HG03575 (cell line): ENCODE measurements around the gene TRDN.
"Not testable (repeated sequence)": the region's sequence is repeated elsewhere in the genome, so short reads cannot be mapped to it uniquely, and the experiment has no call there.

Experiments
- ATAC-seq: cut with Tn5 transposase; IDR thresholded peaks from one replicate; pipeline ENCODE4 v1.9.1; 2021; ENCODE audit not compliant: unreplicated experiment, insufficient number of reproducible peaks, low FRiP score; ENCODE audit errors: extremely low read depth

The TRDN gene

DNA sequence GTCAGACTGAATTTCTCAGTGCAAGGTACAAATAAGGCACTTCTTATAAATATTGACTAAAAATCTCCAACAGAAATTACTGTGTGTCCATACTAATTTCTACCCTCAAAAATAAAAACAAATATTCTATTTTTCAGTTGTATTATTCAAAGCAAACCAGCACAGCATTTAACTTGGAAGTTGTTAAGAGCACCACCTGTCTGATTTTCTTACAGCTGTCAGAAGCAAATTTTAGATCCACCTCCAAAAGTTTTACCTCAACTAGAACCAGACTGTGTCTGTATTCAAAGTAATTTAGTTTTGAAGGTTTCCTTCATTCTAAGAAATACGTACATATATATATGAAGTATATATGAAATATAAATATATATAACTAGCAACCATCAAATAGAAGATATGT lies 1.2 kb downstream of the TRDN start:
- no peak for ATAC-seq

DNA sequence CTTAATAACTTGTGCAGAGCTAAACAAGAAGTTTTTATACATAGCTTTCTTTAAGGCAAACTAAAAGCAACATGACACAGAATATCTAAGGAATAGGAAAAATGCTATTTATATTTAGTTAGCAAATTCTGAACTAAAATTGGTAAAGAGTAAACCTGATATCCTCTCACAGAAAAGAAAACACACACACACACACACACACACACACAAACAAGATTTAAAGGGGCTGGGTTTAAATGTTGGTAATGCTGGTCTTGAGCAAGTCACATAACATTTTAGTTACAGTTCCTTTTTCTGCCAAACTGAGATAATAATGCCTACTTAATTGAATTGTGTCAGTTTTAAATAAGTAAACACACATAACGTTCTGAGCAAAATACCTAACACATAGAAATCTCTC lies 1.6 kb downstream of the TRDN start:
- ATAC-seq: no peak

DNA sequence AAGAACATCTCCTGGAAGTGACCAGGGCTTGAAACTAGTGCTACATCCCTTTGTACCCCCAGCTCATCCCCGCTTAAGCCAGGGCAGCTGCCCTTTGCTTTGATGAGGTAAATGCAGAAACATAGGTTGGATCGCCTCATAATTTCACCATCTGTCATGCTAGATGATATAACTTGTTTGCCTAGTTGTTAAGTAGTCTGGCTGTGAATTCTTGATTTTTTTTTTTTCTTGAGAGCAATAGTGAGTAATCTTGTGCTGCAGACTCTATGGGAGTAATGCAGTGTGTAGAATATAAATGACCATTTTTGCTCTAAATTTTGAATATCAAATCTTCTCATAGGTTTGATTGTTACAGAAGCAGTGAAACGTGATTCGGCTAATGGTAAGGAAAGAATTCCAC lies 4.1 kb downstream of the TRDN start:
- no peak for ATAC-seq

DNA sequence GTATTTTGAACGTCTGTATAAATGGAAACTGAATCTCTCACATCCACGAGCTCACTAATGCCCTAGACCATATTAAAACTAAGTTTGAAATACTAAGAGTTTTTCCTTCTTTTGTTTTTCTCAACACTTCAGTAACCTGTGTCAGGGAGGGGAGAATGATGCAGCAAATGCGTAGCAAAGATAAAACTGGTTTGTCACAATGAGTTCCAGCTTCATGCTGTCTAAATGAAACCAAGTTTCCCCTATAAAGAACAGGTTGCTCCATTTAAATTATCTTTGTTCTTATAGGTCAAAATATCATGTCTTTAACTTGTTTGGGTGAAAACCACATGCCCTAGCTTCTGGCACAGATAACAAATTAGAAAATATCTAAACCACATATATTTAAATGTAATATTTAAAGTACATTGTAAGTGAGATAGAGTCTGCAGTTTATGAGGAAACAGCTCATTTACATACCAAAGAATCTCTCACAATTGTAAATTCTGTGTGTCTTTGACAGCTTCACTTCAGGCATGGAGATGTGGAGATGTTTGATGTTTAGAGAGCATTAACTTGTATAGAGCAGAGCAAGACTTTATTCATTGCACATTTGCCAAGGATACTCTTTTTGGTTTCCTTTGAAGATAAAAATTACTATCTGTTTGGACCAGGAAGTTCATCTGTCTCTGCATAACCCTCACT lies 7.3 kb downstream of the TRDN start:
- no peak for ATAC-seq

DNA sequence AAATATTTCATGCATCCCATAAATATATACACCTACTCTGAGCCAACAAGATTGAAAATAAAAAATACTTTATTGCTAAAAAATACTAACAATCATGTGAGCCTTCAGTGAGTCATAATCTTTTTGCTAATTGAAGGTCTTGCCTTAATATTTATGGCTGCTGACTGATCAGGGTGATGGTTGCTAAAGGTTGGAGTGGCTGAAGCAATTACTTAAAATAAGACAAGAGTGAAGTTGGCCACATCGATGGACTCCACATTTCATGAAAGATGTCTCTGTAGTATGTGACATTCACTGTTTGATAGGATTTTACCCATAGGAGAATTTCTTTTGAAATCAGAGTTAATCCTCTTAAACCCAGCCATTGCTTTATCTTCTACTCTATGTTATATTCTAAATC lies 11.1 kb downstream of the TRDN start:
- ATAC-seq: no peak

DNA sequence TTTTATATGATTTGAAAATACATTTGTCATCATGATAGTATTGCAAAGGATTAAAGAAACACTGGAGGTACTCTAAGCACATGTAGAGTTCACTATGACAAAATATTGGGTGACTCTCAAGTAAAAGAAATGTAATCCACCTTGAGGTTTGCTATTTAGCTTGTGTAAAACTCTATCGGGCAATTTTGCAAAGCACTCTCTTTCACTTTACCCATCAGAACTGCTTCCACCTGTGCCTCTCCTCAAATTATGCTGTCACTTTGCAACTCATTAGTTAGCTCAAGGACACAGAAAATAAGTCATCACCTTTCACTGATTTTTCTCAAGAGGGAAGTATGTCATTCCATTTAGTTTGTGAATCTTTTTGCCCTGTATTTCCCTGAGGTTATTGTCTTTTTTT lies 14.0 kb downstream of the TRDN start:
- ATAC-seq: no peak

DNA sequence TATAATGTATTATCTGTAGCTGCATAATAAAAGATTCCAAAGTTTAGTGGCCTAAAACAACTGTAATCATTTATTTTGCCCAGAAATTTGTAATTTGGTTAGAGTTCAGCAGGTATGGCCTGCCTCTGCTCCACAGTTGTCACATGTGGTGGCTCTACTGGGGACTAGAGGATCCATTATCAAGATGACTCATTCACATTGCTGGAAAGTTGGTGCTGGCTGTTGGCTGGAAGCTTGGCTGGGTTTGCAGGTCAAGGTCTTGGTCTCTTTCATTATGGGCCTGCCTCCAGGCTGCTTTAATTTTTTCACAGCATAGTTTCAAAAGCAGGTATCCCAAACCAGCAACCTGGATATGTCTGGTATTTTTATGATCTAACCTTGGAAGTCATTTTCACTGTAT lies 17.6 kb downstream of the TRDN start:
- ATAC-seq: no peak

DNA sequence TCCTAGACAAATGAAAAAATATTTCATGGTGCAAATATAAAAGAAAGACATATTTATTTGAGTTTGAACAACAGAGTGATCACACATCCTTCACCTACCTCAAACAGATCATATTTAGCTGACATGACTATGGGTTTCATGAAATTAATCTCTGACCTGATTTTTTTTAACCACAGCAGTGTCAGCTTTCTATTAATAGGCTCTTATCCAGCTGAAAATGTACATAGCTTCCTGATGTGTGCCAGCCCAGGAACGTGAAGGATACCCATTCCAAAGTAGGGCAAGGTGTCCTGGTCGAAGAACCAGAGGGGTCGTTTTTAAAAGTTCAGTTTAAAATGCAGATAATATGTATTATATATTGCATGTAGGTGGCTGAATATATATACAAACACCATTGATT lies 19.8 kb downstream of the TRDN start:
- ATAC-seq: no peak

DNA sequence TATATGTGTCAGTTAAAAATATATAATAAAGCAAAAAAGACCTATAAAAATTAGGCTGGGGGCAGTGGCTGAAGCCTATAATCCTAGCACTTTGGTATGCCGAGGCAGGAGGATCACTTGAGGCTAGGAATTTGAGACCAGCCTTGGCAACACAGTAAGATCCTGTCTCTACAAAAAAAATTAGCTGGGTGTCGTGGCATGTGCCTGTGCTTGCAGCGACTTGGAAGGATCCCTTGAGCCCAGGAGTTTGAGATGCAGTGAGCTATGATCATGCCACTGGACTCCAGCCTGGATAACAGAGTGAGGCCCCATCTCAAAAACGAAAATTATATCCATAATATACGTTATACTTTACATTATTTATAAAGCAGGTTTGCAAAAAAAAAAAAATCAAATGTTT lies 20.7 kb downstream of the TRDN start:
- no peak for ATAC-seq

DNA sequence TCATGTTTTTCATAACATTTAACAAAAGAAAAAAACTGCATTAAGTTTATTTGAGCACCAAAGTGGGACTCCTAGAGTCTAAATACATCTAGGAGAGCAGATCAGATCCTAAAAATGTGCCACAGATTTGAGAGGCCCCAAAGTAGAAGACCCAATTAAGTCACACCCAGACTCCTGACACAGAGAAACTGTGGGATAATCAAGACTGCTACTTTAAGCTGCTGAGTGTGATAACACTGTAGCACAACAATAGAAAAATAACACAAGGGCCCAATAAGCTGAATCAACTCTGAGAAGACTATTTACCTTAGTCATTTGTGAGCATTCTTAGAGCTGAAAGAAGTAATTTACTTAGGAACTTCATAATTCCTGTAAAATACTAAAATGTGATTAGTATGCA lies 26.0 kb downstream of the TRDN start:
- ATAC-seq: no peak

DNA sequence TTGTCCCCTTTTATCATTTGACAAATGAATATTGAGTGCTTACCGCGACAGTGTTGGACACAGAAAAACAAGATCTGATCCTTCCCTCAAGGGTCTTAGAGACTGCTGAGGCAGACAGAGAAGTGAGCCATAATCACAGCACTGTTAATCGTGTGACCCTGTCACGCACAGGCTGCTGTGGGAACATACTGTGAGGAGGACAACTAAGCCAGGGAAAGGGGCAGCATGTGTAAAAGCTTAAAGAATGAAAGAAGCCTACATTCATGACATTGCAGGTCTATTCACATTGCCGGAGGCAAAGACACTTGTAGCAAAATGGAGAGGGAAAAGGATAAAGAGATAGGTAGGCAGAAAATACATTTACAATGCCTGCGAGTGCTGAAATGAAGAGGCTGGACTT lies 32.7 kb downstream of the TRDN start:
- no peak for ATAC-seq

DNA sequence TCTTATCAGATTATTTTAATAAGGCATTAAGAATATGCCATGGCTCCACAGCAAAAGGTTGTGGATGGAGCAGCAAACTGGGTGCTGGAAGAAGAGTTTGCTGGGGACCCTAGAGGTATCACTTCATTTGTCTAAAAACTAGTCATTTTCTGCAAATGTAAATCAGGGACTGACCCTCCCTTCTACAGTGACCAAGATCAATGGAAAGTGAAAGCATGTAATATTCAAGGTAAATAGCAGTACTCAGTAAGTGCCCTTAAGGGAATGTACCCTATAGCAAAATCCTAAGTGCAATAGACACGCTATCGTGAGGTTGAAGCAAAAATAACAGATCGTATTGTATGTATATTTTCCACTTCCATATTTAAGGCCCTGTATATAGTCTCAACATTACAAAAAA lies 38.7 kb downstream of the TRDN start:
- ATAC-seq: peak; percentile 76

DNA sequence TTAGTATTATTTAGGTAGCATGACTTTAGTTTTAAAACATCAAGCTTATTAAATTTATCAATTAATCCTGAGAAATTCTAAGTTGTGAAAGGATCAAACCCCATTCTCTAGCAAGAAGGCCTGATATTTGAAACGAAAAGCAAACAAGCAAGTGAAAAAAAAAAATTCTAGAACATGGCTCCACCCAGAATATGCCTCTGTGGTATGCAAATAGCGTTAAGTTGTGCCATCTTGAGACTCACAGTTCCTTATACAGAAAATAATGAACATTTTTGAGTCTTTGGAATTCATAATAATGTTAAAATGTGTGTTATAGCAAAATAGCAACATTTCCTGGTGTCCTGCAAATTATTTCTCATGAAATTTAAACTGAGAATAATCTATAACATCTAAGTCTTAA lies 42.0 kb downstream of the TRDN start:
- ATAC-seq: no peak

DNA sequence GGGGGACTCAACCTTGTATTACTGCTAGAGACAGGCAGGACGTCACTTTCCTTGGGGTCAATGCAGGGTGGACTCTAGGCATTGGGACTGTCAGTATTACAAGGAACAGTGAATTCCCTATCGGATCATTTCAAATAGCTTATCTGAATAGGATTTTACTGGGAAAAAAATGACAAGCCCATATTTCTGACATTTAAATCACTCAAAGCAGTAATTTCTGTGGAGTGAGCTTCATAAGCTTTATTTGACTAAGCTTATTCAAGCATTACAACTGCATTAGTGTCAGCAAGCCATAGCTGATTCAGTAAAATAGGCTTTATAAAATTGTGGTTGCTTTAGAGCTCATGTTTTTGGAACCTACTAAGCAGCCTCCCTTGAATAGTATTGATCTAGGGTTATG lies 44.3 kb downstream of the TRDN start:
- ATAC-seq: no peak

DNA sequence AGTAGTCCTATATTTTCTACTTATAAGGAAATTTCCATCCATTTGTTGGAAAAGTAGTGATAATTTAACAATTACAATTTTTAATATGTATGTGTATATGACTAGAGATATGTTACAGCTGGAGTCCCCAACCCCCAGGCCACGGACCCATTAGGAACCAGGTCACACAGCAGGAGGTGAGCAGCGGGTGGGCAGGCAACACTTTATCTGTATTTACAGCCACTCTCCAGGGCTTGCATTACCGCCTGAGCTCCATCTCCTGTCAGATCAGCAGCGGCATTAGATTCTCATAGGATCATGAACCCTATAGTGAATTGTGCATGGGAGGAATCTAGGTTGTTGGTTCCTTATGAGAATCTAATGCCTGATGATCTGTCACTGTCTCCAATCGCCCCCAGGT lies 46.8 kb downstream of the TRDN start:
- no peak for ATAC-seq

DNA sequence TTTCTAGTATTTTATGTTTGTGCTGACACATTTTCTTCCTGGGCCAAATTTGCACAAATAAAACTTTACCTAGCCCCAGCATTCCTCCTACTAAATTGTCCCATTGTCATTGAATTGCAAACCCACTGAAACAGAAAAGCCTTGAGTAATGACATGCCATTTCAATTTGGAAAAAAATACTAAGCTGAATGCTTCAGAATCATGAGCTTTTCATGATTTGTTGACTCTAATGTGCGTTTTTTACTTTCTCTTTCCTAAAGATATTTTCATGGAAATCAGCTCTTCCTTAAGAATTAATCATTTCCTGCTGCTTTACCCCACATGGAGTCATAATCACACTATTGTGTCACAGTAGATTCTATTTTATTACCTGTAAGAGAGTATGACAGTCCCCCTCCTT lies 47.4 kb downstream of the TRDN start:
- ATAC-seq: no peak

DNA sequence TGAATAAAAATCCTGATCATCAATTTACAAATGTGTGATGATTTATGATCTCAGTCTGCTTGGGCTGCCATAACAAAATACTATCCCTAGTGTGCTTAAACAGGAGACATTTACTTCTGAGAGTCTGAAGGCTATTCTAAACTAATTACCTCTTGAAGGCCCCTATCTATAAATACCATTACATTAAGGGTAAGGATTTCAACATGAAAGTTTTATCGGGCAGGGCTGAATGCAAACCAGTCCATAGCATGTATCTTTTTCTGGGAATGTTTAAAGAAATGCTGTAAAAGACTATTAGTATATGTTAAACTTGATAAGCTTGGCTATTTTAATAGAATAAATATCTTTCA lies 48.2 kb downstream of the TRDN start:
- no peak for ATAC-seq

DNA sequence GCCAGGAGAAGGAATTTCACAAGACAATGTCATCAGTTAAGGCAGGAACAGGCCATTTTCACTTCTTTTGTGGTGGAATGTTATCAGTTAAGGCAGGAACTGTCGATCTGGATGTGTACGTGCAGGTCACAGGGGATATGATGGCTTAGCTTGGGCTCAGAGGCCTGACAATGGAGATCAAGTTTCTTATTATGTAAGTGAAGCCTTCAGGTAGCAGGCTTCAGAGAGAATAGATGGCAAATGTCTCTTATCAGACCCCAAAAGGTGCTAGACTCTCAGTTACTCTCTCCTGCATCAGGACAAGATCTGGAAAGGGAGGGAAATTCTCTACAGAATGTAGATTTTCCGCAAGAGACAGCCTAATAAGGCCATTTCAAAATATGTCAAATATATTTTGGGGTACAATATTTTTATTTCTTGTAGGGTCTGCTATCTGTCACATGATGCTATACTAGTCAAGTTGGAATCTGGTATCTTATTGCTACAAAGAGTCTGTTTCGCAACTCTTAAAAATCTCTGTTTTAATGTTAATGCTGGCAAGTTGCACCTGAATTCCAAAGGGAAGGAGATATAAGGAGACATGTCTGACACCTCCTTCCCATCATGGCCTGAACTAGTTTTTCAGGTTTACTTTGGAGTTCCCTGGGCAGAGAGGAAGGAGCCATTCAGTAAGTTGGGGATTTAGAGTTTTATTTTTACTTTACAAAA lies 48.8 kb downstream of the TRDN start:
- no peak for ATAC-seq

DNA sequence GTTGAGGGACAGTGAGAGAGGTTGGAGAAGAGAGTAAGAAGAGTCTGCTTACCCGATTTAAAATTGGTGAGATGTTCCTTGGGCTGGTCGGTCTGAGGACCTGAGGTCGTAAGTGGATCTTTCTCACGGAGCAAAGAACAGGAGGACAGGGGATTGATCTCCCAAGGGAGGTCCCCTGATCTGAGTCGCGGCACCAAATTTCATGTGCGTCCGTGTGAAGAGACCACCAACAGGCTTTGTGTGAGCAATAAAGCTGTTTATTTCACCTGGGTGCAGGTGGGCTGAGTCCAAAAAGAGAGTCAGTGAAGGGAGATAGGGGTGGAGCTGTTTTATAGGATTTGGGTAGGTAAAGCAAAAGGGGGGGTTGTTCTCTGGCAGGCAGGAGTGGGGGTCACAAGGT lies 49.3 kb downstream of the TRDN start:
- not testable (repeated sequence) for ATAC-seq

DNA sequence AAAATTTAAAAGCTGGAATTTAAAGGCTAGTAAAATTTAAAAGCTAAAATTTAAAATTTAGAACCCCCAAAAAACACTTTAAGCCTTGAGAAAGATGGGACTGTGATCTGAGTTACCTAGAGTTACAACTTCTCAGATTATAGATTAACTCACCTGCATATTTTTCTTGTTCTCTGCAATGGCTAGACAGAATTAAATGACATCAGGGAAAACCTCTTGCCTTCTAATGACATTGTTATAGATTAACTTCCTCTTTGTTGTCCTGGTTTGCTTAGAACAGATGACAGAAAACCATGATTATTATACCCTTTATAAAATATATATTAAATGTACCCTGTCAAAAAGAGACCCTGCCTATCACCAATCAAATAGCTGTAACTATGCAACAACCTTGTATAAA lies 56.4 kb downstream of the TRDN start:
- no peak for ATAC-seq

DNA sequence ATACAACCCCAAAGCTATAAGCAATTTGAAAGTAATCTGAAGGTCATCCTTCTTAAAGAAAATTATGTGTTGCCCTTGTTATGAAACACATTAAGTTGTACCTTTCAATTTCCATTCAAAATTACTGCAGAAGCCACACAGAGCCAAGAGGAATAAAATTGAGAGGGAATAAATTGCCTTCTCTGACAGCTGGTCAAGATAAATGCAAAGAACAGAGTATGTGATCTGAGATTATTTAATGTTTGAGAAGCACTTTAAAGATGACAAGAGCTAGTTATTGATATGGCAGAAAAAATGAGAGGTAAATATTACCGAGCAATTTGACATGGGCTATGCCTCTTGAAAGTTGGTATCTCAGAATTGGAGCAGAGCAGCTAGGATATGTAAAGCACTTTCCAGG lies 61.6 kb downstream of the TRDN start:
- ATAC-seq: no peak
